Pancreas (tissue), 10 donors: ENCODE measurements around the gene ID4. TPM values are rescaled to one million over a fixed set of nuclear protein-coding genes. Genes with fewer than 3 reads are reported as not detected.

Experiments used
- ATAC-seq, 4 donors: fragments of 200-7000 bp; cut with Tn5 transposase; one replicate each; pipeline versions ENCODE4 v1.8.0 to v1.9.1; 2020; ENCODE audit warnings: mild to moderate bottlenecking in 4 of 4, moderate library complexity in 4 of 4
- DNase-seq, 6 donors: peaks; one replicate each; pipeline ENCODE4 v3.0.0-alpha.2; 2020
- FAIRE-seq: peaks from 2 replicates; lab custom pipeline; 2012; peaks lifted over from hg19 to GRCh38; lab: Jason Lieb, UNC
- H3K27ac ChIP-seq, 4 donors: fragments of 200-600 bp; sonication (generic); 1 replicate in 3 of 4; 2 replicates in 1 of 4; pipeline versions ENCODE4 v1.5.0 to v1.8.0; 2020
- H3K27me3 ChIP-seq, 4 donors: fragments of 200-600 bp; one replicate each; pipeline ENCODE4 v1.8.0; 2021
- H3K36me3 ChIP-seq, 3 donors: fragments of 200-600 bp; sonication (generic) in 1 of 3; one replicate each; pipeline versions ENCODE4 v1.5.0 to v1.8.0; 2020 to 2021
- H3K4me1 ChIP-seq, 3 donors: fragments of 200-600 bp; one replicate each; pipeline ENCODE4 v1.8.0; 2021
- H3K4me3 ChIP-seq, 4 donors: fragments of 200-600 bp; sonication (generic) in 2 of 4; one replicate each; pipeline versions ENCODE4 v1.5.0 to v1.8.0; 2020 to 2021
- H3K9me3 ChIP-seq, 4 donors: fragments of 200-600 bp; one replicate each; pipeline ENCODE4 v1.8.0; 2021
- CTCF ChIP-seq, 4 donors: fragments of 200-600 bp; sonication (generic) in 3 of 4; IDR thresholded peaks; one replicate each; pipeline versions ENCODE4 v1.5.0 to v1.8.0; 2021; ENCODE audit warnings: antibody characterized with exemption in 4 of 4
- WGBS, 2 donors: extraction: QIAGEN DNeasy Blood & Tissue Kit; methylation state at CpG; one replicate each; pipeline ENCODE4 v1.1.7; 2013; 5-methylcytosine and 5-hydroxymethylcytosine counted together
- intact Hi-C, 3 donors: fragments of 100-400 bp; cut with DNase I; formaldehyde crosslinking; loops; one replicate each; pipeline versions ENCODE4 v1.11.1 to v1.14.2; 2022
- polyA plus RNA-seq, 2 donors: library from polyadenylated mRNA; stranded (reverse); fragments of 200-250 nt; gene quantifications; one replicate each; pipeline ENCODE4 v1.2.3, GENCODE V29; 2013
- total RNA-seq, 6 donors: library from RNA; stranded (reverse); fragmentation: NEBNext Ultra II Directional in 4 of 6; extraction: Animal tissue kit (Norgen Biotek cat#: 25700) in 4 of 6; gene quantifications; one replicate each; pipeline versions ENCODE4 v1.2.1 to v1.2.4, GENCODE V29; 2021 to 2023
- donor health status: healthy with polysubstance abuse.
- donor health status: DM: no; HTN: no; CAD: no; lungs with moderate emphysema.
- donor health status: DM: no; HTN: no; CAD: no.
- donor health status: control.
- donor health status: control.
- donor health status: Bipolar disorder and iron deficiency.
- donor health status: DM: yes; HTN: yes; CAD: no.
- donor health status: DM: no; HTN: no; CAD: no.
- donor health status: DM: no; HTN: no; CAD: no.
- donor health status: DM: yes; HTN: yes; CAD: no.

ID4 gene
- total and polyA plus RNA-seq, 8 donors: 11.8 to 23.0 (median 16.8) TPM

- no peaks in the 10 kb centered on the region for H3K36me3 ChIP-seq
- ATAC-seq (peak; percentile 25 to 49 (median 32)), FAIRE-seq (no peak), DNase-seq (peak; percentile 37 to 84 (median 56))
- H3K27ac ChIP-seq: peak overlapping the region; percentile 64 to 85 (median 70)
- H3K4me3 ChIP-seq: peak overlapping the region; percentile 46 to 72 (median 60)
- peaks cover 0 to 6% (median 0%) of the 10 kb centered on the region in 4 donors for H3K27me3 ChIP-seq
- 0 to 2% methylated on average over 52 to 122 of the region's 122 CpGs for WGBS, 2 donors
- TF ChIP-seq CTCF (IDR thresholded peaks at IDR 0.05): no peak
- H3K9me3 ChIP-seq: no peaks in the 10 kb centered on the region
- peaks cover 0 to 3% (median 0%) of the 10 kb centered on the region in 3 donors for H3K4me1 ChIP-seq
- intact Hi-C loops: no loop called here
Measured at GRCh38 chr6:19837511-19838441, 606 bp downstream of the ID4 start.

- H3K4me3 ChIP-seq: peak overlapping the region; percentile 46 to 72 (median 60)
- intact Hi-C loops: no loop called here
- ATAC-seq (peak; percentile 33 to 61 (median 45)), DNase-seq (peak; percentile 60 to 82 (median 71)), FAIRE-seq (no peak)
- no peaks in the 10 kb centered on the region for H3K9me3 ChIP-seq
- H3K27me3 ChIP-seq: peaks cover 0 to 6% (median 0%) of the 10 kb centered on the region in 4 donors
- no peaks in the 10 kb centered on the region for H3K36me3 ChIP-seq
- peak overlapping the region; percentile 49 to 85 (median 70) for H3K27ac ChIP-seq
- peaks cover 0 to 3% (median 0%) of the 10 kb centered on the region in 3 donors for H3K4me1 ChIP-seq
- TF ChIP-seq CTCF (IDR thresholded peaks at IDR 0.05): no peak
- WGBS, 2 donors: 0 to 1% methylated on average over 63 of the region's 63 CpGs
Measured at GRCh38 chr6:19838442-19839236, 1.5 kb downstream of the ID4 start.

- 3 to 12% methylated on average over 7 of the region's 7 CpGs for WGBS, 2 donors
- H3K4me3 ChIP-seq: peak overlapping the region; percentile 46 to 72 (median 60)
- peaks cover 0 to 6% (median 0%) of the 10 kb centered on the region in 4 donors for H3K27me3 ChIP-seq
- no peak for FAIRE-seq
- no peak for DNase-seq
- H3K27ac ChIP-seq: peak overlapping the region in 3 of 4 donors; percentile 68 to 85 (median 73)
- H3K36me3 ChIP-seq: no peaks in the 10 kb centered on the region
- H3K4me1 ChIP-seq: peaks cover 0 to 3% (median 0%) of the 10 kb centered on the region in 3 donors
- TF ChIP-seq CTCF (IDR thresholded peaks at IDR 0.05): no peak
- no peak for ATAC-seq
- intact Hi-C loops: no loop called here
- no peaks in the 10 kb centered on the region for H3K9me3 ChIP-seq
Measured at GRCh38 chr6:19839237-19839546, 2.0 kb downstream of the ID4 start.

GRCh38 chr6:19839788-19840187 lies 2.6 kb downstream of the ID4 start:
- Histone ChIP-seq H3K4me1 (peaks cover 0 to 3% (median 0%) of the 10 kb centered on the region in 3 donors), H3K27ac (peak overlapping the region in 1 of 4 donors; percentile 85), H3K9me3 (no peaks in the 10 kb centered on the region), H3K36me3 (no peaks in the 10 kb centered on the region), H3K27me3 (peaks cover 0 to 6% (median 0%) of the 10 kb centered on the region in 4 donors), H3K4me3 (peak overlapping the region in 3 of 4 donors; percentile 54 to 72 (median 67))
- TF ChIP-seq CTCF (IDR thresholded peaks at IDR 0.05): no peak
- intact Hi-C loops: no loop called here
- WGBS, 2 donors: 35 to 44% methylated on average over 1 of the region's 1 CpG
- DNase-seq: no peak
- FAIRE-seq: peak; percentile 74
- no peak for ATAC-seq
